GM19351 (cell line): ENCODE data around the gene APOBEC3F.

Experiments
- ATAC-seq: cut with Tn5 transposase; IDR thresholded peaks from one replicate; pipeline ENCODE4 v1.9.1; 2021; ENCODE audit warnings: mild to moderate bottlenecking, moderate library complexity; ENCODE audit not compliant: unreplicated experiment

The APOBEC3F gene

DNA sequence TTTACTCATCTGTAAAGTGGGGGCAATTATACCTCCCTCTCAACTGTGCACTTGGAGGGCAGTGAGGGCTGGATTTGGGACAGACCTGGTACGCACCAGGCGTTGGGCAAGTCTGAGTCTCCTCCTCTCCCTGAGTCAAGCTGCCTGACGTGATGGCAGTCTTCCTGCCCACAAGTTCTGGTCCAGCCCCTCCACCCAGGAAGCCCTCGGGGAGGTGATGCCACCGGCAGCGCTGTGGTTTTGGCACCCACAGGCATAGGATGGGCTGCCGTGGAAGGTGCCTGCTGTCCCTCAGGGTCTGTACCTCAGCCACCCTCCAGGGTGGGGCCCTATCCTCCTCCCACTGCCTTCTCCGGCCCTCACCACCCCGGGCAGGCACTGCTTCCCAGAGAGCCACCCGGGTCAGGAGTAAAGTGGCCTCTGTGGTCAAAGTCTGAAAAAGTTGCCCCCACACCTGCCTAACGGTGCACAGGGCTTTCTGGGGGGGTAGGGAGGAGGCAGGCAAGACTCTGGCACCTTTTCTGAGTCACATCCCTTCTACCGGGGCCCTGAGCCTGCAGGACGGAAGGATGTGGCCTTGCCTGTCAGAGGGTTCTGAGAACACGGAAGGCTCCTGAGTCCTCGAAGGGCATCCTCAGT, 49.9 kb downstream of the APOBEC3F start:
- no peak for ATAC-seq

DNA sequence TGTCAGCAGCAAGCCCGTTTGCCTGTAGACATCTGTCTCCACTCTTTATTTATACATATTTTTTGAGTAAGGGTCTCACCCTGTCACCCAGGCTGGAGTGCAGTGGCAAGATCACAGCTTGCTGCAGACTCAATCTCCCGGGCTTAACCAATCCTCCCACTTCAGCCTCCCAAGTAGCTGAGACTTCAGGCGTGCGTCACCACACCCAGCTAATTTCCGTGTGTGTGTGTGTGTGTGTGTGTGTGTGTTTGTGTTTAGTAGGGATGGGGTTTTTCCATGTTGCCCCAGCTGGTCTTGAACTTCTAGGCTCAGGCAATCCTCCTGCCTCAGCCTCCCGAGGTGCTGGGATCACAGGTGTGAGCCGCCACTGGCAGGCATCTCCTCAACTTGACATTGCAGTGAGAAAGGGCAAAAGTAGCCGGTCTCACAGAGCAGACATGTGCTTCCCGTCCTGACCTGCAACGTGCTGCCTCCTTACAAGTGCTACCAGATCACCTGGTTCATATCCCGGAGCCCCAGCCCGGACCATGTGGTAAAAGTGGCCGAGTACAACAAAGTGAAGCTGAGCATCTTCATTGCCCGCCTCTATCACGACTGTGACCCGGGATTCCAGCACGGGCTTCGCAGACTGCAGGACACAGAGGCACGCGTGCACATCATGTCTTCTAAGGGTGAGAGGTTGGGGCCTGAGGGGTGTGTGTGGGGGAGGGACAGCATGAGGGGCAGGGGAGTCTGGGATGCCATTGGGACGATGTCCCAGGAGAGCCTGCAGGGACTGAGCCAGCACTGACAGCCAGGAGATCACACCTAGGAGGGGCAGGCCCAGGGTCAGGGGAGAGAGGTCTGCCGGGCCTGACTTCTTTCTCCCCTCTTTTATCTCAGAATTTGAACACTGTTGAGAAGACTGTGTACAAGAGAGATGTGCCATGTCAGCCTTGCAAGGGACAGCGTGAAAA, 50.7 kb downstream of the APOBEC3F start:
- ATAC-seq = no peak

DNA sequence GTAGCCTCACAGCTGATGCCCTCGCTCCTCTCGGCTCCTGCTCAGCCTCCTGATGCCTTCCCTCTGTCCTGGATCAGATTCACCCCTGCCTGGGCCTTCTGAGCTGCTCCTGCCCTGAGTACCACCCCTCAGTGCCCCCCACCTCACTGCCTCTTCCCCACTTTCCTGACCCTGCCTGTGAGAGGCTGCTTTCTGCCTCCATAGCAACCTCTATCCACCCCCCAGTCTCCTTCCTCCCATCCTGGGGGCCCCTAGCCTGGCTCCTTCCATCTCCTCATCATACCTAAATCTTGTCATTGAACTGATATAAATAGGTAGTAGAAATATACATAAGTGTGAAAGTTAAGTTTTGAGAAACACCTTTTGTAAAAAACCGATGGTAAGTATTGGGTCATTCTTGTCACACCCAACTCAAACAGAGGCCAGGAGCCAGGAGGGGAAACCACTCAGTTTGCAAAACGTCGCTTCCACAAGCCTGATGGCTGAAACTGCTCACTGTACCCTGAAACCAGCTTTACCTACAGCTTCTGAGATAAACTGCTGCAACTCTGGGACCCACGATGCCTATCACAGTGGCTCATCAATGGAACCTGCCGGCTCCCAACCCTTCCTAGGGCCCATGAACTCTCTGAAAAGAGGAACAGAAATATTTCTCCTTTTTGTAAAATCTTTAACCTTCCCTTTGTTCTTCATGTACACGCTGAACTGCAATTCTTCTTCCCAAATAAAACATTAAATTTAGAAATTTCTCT, 51.6 kb downstream of the APOBEC3F start:
- no peak for ATAC-seq

DNA sequence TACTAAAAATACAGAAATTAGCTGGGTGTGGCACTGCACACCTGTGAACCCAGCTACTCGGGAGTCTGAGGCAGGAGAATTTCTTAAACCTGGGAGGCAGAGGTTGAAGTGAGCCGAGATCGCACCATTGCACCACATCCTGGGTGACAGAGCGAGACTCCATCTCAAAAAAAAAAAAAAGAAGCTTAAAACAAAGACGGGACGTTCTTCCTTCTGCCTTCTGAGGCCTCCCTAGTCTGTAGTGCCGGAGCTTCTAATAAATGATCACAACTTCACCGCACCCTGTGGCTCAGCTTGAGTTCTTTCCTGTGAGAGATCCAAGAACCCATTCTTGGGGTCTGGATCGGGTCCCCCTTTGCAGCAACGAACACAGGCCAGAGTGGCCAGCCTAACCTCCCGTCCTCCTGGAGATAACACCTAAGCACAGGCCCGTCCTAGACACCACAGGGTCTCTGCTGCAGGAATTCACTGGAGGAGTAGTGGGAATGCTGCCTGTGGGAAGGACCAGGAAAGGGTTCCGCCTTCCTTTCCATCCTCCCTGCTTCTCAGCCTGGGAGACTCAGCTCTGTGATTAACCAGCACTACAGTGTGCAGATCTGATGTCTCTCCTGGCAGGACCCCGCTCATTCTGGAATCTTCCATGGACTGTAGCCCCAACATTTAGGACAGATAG, 54.2 kb downstream of the APOBEC3F start:
- ATAC-seq = no peak

DNA sequence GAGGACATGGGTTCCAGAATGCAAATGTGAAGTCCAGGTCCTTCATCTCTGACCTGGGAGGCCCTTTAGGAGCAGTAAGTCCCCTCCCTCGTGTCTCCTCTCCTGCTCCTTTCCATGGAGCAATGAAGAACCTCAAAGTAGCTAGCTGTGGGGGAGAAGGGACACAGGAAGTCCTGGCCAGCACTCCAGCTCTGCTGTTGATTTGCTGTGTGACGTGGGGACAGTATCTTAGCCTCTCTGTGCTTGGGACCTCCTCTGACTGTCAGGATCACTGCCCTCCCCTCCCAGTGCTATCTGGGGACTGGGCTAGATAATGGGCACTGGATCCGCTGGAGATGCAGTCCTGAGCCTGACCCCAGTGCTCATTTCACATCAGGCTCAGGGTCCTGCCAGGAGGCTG, 55.3 kb downstream of the APOBEC3F start:
- no peak for ATAC-seq

DNA sequence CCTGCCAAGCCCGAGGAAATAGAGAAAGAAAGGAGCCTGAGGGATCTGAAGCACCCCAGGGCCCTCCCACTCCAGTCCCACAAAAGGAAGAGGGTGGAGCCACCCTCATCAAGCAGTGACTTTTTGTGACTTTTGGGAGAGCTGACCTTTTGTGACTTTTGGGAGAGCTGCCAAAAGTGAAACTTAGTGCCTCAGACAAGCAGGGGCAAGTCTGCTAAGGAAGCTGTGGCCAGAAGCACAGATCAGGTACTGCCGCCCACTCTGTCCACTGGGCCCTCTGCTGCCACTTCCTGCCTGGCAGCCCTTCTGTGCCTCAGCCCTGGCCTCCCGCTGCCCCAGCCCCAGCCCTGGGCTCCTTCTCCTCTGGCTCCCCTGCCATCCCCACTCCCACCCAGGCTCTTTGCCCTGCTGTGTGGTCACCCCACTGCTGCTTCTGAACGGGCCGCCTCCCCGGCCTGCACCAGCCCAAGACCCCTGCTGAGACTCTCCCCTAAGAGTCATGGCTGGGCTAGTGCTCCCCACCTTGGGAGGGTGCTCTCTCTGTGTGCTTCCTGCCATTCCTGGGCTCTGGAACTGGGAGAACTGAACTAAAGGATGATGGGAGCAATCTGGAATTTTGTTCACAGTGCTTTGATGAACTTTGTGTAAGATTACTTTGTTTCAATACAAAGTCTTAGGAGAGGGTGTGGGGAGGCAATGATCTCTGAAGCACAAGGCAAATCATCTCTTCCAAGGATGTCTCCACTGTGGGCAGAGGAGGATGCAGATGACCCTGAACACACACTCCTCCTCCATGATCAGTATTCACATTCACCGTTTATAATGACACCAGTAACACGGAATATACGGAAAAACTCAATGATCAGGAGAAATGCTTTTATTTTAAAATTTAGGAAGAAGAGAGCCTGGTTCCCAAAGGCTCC, 56.7 kb downstream of the APOBEC3F start, which contains the start of gene APOBEC3H:
TSS of gene APOBEC3H (plus strand) at position 147 of the 923 bp plus-strand sequence. CDS start 3,035 bp downstream, outside the sequence.
- no peak for ATAC-seq

DNA sequence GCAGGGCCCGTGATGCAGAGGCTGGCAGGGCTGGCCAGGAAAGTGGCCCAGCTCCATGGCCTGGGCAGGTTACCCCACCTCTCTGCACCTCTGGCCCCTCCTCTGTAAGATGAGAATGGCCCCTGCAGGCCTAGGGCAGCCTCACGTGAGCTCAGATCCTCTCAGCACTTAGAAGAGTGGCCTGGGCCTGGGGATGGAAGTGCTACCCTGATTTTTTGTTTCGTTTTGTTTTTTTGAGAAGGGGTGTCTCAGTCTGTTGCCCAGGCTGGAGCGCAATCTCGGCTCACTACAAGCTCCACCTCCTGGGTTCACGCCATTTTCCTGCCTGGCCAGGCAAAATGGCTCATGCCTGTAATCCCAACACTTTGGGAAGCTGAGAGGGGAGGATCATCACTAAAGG, 57.4 kb downstream of the APOBEC3F start:
- no peak for ATAC-seq

DNA sequence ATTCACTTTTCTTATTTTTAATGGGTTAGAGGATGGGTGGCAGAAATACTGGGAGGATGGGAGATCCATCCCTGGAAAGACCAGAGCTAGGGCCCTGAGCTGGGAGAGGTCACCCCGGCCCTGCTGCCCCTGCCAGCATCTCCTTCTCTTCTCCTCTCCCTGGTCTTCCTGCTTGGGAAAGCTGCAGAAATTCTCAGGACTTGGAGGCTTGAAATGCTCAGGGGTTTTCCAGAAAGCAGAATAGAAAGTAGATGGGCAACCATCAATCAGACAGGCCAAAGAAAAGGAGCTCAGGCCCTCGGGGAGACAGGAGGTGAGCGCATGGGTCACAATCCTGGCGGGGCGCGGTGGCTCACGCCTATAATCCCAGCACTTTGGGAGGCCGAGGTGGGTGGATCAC, 57.9 kb downstream of the APOBEC3F start:
- ATAC-seq = no peak

DNA sequence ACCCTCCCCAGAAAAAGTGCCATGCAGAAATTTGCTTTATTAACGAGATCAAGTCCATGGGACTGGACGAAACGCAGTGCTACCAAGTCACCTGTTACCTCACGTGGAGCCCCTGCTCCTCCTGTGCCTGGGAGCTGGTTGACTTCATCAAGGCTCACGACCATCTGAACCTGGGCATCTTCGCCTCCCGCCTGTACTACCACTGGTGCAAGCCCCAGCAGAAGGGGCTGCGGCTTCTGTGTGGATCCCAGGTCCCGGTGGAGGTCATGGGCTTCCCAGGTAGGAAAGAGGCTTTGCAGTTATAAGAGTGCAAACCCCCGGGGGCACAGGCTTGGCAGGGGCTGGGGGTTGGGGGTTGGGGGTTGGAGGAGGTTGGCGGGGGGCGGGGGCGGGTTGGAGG, 60.6 kb downstream of the APOBEC3F start:
- no peak for ATAC-seq

DNA sequence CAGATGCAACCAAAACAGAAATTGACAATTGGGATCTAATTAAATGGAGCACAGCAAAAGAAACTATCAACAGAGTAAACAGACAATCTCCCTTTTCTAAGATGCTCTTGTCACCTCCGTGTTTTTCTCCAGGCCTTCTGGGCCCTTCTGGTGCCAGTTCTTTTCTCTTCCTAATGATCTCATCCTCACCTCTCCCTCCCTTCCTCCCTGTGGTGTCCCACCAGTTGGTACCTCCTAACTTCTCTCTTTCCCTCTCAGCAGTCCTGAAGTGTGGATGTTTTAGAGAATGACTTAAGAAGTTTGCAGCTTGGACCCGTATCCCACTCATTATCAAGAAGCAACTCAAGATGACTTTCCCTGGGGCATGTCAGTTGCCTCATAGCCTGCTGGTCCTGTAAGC, 62.8 kb downstream of the APOBEC3F start:
- ATAC-seq = no peak
